RWPE1 (cell line): ENCODE results near the gene NAB2.

ENCODE experiments used
- CTCF ChIA-PET: fragments of 350-600 bp; sonication (Branson Sonifier 250); formaldehyde crosslinking; extraction: SDS; loops from one replicate; lab custom pipeline; 2021; lab: Yijun Ruan, JAX
- POLR2A ChIA-PET: fragments of 400-600 bp; formaldehyde crosslinking; extraction: SDS; loops from one replicate; lab custom pipeline; 2020; ENCODE audit warnings: antibody characterized with exemption; ENCODE audit not compliant: low non-redundant PET; lab: Yijun Ruan, JAX
- DNase-seq: peaks from one replicate; pipeline ENCODE4 v3.0.0; 2012; ENCODE audit warnings: low spot score
- H3K27ac ChIP-seq: fragments of 450-650 bp; 2 replicates; pipeline ENCODE4 v1.5.1; 2017
- CTCF ChIP-seq: fragments of 450-650 bp; conservative IDR thresholded peaks from 2 replicates; pipeline ENCODE4 v1.5.1; 2017; ENCODE audit warnings: low read depth, mild to moderate bottlenecking

Gene NAB2

GRCh38 chr12:57134949-57135348 is 46.0 kb downstream of the NAB2 start:
- H3K27ac ChIP-seq: peak overlapping the region; percentile 53
- no peak for TF ChIP-seq CTCF
- no peak for DNase-seq
- ChIA-PET POLR2A (no interaction called here), CTCF (no interaction called here)

DNA sequence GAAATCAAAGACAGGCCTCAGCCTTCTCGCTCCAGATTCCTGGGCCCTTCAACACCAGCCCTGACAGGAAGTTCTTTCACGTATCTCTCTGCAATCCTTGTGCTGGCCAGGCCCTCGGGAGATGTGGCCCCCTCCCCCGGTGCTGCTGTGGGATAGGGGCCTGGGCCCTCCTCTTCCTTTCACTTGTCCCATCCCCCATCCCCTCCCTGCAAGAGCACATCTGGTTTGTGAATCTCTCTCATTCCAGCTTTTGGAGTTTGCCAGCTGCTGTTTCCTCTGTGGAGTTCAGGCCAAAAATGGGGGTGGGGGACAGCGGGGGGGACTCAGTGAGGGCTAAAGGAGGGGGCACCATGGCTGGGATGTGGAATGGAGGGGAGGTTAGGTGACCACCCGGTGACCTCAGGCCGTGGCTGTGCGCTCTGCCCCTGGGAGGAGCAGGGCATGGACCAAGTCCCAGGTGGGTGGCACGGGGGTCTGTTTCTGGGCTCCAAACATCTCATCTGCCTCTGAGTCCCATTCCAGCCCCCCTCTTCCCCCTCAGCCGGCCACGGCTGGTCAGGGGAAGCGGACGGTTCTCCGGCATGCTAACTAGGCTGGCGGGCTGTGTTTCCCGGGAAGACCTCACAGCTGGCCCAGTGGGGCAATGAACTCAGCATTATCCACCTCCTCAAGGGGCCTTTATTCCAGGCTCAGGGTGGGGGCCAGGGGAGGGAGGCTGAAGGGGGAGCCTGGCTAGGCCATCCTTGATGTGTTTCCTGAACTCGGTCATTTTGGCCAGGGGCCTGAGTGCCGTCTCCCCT is 46.8 kb downstream of the NAB2 start:
- peak overlapping the region; percentile 53 for H3K27ac ChIP-seq
- POLR2A ChIA-PET: no interaction called here
- no peak for TF ChIP-seq CTCF
- no peak for DNase-seq
- CTCF ChIA-PET: no interaction called here

DNA sequence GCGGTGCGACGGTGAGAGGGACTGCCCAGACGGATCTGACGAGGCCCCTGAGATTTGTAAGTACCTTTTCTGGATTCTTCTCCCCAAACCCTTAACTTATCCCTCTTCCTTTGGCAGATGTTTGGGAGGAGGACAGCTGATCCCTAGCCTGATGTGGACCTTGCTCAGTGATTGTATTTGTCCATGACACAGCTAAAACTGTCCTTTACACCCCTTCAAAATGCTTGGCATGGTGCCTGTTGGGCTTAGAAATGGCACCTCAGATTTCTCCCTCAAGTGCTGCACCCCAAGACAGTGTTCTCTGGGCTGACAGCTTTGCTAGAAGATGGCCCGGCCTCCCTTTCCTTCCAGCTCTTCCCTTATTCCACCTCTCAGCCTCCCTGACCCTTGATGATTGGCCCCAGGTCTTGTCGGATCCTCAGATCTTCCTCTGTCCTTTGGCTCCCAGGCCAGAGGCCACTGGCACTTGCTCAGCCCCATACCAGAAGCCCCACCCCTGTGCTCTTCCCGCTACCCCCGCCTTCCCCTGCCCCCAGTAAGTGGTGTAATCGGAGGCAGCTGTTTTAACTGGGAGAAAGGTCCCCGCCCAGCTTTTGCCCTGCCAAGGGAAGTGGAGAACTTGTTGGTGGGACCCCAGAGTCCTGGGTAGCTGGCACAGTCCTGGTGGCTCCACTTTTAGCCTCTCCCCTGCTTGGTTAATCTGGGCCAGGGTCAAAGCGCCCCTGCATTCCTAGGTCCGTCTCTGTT is 49.8 kb downstream of the NAB2 start:
- POLR2A ChIA-PET: no interaction called here
- CTCF ChIA-PET: no interaction called here
- peak overlapping the region; percentile 58 for H3K27ac ChIP-seq
- no peak for TF ChIP-seq CTCF
- no peak for DNase-seq

- H3K27ac ChIP-seq: no peak overlapping the region
- ChIA-PET POLR2A (no interaction called here), CTCF (no interaction called here)
- TF ChIP-seq CTCF: no peak
- no peak for DNase-seq
These were observed 51.1 kb downstream of the NAB2 start for GRCh38 chr12:57139796-57140649.

- DNase-seq: no peak
- CTCF ChIA-PET: no interaction called here
- peak overlapping the region; percentile 31 for H3K27ac ChIP-seq
- TF ChIP-seq CTCF: no peak
- POLR2A ChIA-PET: no interaction called here
These were observed 52.3 kb downstream of the NAB2 start for GRCh38 chr12:57141249-57141648.

DNA sequence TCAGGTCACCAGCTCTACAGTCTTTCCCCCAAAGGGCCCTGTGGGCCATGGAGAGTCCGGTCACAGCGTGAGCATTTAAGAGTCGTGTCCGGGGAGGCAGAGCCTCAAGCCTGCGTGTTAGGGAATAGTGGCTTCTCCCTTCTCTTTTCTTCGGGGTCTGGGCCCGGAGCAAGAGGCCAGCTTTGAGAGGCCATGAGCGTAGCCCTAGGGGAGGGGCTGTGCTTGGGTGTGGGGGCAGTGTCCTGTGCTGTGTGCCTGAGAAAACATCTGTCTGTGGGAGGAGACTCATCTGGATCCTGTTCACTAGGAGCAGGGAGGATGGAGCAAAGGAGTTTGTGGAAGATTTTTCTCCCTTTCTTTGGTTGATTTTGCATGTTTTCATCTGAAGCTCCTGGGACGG is 53.2 kb downstream of the NAB2 start:
- ChIA-PET CTCF (interaction anchor here (0.7 to 1.1 kb wide), 2 partner anchors 72 to 1316 kb away, joined by 3 to 4 read pairs; no protein-coding TSS in a partner anchor), POLR2A (no interaction called here)
- no peak for TF ChIP-seq CTCF
- H3K27ac ChIP-seq: peak overlapping the region; percentile 31
- DNase-seq: no peak
